GM12872 (cell line): ENCODE data around the gene TEAD3.

ENCODE experiments used
- TF ChIP-seq, protein P1 (sequence below): IDR thresholded peaks from 3 replicates; pipeline ENCODE4 v1.5.1; 2011; ENCODE audit warnings: low read depth, mild to moderate bottlenecking, low read length, moderate library complexity; ENCODE audit not compliant: insufficient read depth

The TEAD3 gene

DNA sequence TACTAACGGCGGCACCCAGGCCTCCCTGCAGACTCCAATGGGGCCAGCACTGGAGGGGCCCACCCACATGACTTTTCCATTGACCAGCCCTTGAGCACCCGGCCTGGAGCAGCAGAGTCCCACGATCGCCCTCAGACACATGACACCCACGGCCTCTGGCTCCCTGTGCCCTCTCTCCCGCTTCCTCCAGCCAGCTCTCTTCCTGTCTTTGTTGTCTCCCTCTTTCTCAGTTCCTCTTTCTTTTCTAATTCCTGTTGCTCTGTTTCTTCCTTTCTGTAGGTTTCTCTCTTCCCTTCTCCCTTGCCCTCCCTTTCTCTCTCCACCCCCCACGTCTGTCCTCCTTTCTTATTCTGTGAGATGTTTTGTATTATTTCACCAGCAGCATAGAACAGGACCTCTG is 70.8 kb downstream of the TEAD3 start:
- TF ChIP-seq, protein P1, sequence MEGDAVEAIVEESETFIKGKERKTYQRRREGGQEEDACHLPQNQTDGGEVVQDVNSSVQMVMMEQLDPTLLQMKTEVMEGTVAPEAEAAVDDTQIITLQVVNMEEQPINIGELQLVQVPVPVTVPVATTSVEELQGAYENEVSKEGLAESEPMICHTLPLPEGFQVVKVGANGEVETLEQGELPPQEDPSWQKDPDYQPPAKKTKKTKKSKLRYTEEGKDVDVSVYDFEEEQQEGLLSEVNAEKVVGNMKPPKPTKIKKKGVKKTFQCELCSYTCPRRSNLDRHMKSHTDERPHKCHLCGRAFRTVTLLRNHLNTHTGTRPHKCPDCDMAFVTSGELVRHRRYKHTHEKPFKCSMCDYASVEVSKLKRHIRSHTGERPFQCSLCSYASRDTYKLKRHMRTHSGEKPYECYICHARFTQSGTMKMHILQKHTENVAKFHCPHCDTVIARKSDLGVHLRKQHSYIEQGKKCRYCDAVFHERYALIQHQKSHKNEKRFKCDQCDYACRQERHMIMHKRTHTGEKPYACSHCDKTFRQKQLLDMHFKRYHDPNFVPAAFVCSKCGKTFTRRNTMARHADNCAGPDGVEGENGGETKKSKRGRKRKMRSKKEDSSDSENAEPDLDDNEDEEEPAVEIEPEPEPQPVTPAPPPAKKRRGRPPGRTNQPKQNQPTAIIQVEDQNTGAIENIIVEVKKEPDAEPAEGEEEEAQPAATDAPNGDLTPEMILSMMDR, result no peak

DNA sequence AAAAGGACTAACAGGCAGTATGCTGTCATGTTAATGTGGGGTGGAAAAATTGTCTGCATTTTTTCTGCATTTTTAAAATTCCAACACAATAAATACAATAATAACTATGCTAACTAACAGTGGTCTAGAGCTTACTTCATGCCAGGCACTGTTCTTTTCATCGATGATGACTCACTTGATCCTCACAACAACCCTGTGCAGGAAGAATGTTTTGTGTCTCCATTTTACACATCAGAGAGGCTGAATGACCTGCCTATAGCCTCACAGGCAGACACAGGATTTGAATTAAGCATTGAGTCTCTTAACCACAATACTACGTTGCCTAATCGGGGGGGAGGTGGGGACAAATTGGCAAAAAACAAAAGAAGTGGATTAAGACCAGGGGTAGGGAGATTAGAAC is 71.6 kb downstream of the TEAD3 start:
- TF ChIP-seq, protein P1, result no peak
